ES-I3 (cell line): ENCODE measurements around the gene CLCA4.

ENCODE experiments used
- H3K36me3 ChIP-seq: 2 replicates; pipeline ENCODE4 v1.6.1; 2013; ENCODE audit warnings: mild to moderate bottlenecking, low read length, control low read depth, moderate library complexity; ENCODE audit not compliant: insufficient read depth
- H3K4me1 ChIP-seq: 2 replicates; pipeline ENCODE4 v1.6.1; 2013; ENCODE audit warnings: mild to moderate bottlenecking, control low read depth, low read length; ENCODE audit not compliant: insufficient read depth
- H3K9ac ChIP-seq: 2 replicates; pipeline ENCODE4 v1.6.1; 2013; ENCODE audit warnings: low read depth, mild to moderate bottlenecking, low read length, moderate library complexity
- H3K9me3 ChIP-seq: 2 replicates; pipeline ENCODE4 v1.6.1; 2013; ENCODE audit warnings: mild to moderate bottlenecking, low read length, moderate library complexity; ENCODE audit not compliant: control insufficient read depth, insufficient read depth

Gene CLCA4

DNA sequence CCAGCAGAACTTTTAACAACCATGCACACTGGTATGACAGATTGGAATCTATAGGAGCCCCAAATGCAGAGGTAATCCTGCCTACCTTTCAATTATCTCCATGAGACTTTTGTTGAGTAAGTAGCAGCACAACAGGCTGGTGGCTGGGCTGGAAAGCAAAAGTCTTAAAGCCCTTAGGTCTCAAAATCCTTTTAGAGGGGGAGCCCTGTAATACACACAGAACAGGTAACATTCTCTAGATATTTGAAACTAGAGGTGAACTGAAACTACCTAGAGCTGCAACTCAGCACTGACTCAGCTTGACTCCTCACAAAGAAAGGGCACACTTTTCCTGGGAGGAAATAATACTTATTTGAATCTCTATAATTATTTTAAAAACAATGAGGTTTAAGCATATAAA is 71.5 kb downstream of the CLCA4 start:
- H3K36me3 ChIP-seq: no peaks in the 10 kb centered on the region
- H3K4me1 ChIP-seq: no peaks in the 10 kb centered on the region
- no peak overlapping the region for H3K9ac ChIP-seq
- H3K9me3 ChIP-seq: peaks cover 6% of the 10 kb centered on the region

DNA sequence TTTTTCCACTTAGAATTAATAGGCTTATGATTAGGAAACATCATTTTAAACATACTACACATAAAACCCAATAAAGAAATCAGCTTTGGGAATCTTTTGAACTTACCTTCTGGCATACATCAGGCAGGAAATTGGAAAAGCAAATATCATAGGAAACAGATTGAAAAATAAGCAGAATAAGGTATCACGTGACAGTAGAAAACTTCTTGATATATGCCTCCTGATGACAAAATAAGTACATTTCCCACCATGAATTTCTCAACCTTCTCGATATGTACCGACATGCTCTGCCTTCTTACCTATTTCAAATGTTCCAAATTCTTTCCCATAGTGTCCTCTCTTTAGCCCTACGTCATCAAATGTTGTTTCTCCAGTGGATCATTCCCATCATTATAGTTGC is 72.4 kb downstream of the CLCA4 start:
- Histone ChIP-seq H3K9ac (no peak overlapping the region), H3K4me1 (no peaks in the 10 kb centered on the region), H3K9me3 (no peaks in the 10 kb centered on the region; the same call in 1 of the 2 replicates), H3K36me3 (no peaks in the 10 kb centered on the region)

DNA sequence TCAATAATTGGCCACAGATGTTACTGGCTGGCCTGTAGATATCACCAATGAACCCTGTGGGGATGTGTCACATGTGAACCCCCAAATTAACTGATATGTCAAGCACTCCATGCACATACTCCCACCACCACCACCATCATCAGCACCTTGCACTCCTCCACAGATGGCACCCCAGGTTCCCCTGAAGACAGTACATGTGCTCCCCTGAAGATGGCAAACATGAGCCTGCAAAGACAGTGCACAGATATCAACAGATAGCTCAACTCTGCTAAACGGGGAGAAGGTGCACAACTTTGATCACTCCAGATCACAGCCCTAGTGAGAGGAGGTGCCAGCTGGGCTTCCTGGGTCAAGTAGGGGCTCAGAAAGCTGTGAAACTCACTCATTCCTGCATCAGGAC is 74.4 kb downstream of the CLCA4 start:
- Histone ChIP-seq H3K9ac (no peak overlapping the region), H3K9me3 (no peaks in the 10 kb centered on the region), H3K36me3 (no peaks in the 10 kb centered on the region), H3K4me1 (no peaks in the 10 kb centered on the region)
